Brain microvascular endothelial cell (primary cell): ENCODE results near the gene CELF2.
"Not testable (repeated sequence)": the region's sequence is repeated elsewhere in the genome, so short reads cannot be mapped to it uniquely, and the experiment has no call there.

Experiments
- DNase-seq: peaks from one replicate; pipeline ENCODE4 v3.0.0-alpha.2; 2020
- H3K27ac ChIP-seq: fragments of 250-450 bp; sonication (Bioruptor Pico); 2 replicates; pipeline ENCODE4 v1.5.1; 2020; ENCODE audit warnings: mild to moderate bottlenecking, moderate library complexity
- H3K27me3 ChIP-seq: fragments of 250-450 bp; sonication (Bioruptor Pico); replicated peaks from 2 replicates; pipeline ENCODE4 v1.5.1; 2020; ENCODE audit warnings: mild to moderate bottlenecking
- H3K36me3 ChIP-seq: fragments of 250-450 bp; sonication (Bioruptor Pico); replicated peaks from 2 replicates; pipeline ENCODE4 v1.5.1; 2020; ENCODE audit warnings: mild to moderate bottlenecking
- H3K4me3 ChIP-seq: 2 replicates; pipeline ENCODE4 v1.5.1; 2011; ENCODE audit warnings: low read depth, mild to moderate bottlenecking, control low read depth, low read length, moderate library complexity
- in situ Hi-C: cut with HindIII; loops from 2 replicates; pipeline ENCODE4 v1.10.0; 2017; ENCODE audit warnings: low sequenced_read_pairs, low pct_ligation_motif_present
- TF ChIP-seq, protein P1 (sequence below): IDR thresholded peaks from 2 replicates; pipeline ENCODE4 v1.5.1; 2011; ENCODE audit warnings: low read depth, mild to moderate bottlenecking, moderate library complexity, low read length, control low read depth, inconsistent platforms; ENCODE audit errors: missing control alignments

CELF2 gene

DNA sequence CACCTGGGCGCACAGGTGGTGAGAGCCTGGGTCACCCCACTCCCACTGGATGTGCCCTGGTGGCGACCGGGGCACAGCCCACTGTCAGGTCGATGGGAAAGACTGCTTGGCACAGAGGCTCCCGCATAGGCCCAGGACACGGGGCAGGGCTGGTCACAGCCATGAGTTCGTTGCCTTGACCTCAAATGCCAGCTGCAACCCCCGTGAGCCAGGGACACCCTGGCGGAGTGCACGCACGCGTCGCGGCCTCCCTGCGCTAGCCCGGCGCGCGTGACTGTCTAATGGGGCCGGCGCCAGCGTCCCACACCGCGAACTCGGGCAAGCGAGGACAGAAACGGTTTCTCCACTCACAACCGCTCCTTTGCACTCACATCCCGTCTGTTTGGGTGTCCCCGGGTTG is 326.4 kb downstream of the CELF2 start:
- Histone ChIP-seq H3K4me3 (no peak overlapping the region), H3K36me3 (no peaks in the 10 kb centered on the region), H3K27me3 (no peaks in the 10 kb centered on the region), H3K27ac (no peak overlapping the region)
- in situ Hi-C loops = no loop called here
- DNase-seq = no peak
- TF ChIP-seq, protein P1, sequence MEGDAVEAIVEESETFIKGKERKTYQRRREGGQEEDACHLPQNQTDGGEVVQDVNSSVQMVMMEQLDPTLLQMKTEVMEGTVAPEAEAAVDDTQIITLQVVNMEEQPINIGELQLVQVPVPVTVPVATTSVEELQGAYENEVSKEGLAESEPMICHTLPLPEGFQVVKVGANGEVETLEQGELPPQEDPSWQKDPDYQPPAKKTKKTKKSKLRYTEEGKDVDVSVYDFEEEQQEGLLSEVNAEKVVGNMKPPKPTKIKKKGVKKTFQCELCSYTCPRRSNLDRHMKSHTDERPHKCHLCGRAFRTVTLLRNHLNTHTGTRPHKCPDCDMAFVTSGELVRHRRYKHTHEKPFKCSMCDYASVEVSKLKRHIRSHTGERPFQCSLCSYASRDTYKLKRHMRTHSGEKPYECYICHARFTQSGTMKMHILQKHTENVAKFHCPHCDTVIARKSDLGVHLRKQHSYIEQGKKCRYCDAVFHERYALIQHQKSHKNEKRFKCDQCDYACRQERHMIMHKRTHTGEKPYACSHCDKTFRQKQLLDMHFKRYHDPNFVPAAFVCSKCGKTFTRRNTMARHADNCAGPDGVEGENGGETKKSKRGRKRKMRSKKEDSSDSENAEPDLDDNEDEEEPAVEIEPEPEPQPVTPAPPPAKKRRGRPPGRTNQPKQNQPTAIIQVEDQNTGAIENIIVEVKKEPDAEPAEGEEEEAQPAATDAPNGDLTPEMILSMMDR = no peak

DNA sequence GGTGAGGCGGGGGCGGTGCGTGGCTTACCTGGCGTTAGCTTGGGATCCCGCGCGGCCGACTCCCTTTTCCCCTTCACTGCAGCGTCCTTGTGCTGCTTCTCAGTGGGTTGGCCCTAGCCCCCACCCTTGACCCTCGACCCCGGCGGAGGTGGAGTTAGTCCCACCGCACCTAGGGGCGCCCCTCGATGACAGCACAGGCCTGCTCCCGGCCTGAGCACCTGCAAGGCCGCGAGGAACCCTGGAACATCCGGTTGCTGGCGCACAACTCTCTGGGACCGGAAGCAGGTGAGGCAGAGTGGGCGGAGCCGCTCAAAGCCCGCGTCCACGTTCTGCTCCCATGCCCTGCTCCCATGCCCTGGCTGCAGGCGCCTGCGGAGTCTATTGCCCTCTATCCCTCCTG is 326.9 kb downstream of the CELF2 start:
- H3K4me3 ChIP-seq = no peak overlapping the region
- TF ChIP-seq, protein P1 = no peak
- H3K27me3 ChIP-seq = no peaks in the 10 kb centered on the region
- H3K27ac ChIP-seq = no peak overlapping the region
- in situ Hi-C loops = no loop called here
- H3K36me3 ChIP-seq = no peaks in the 10 kb centered on the region
- DNase-seq = no peak

DNA sequence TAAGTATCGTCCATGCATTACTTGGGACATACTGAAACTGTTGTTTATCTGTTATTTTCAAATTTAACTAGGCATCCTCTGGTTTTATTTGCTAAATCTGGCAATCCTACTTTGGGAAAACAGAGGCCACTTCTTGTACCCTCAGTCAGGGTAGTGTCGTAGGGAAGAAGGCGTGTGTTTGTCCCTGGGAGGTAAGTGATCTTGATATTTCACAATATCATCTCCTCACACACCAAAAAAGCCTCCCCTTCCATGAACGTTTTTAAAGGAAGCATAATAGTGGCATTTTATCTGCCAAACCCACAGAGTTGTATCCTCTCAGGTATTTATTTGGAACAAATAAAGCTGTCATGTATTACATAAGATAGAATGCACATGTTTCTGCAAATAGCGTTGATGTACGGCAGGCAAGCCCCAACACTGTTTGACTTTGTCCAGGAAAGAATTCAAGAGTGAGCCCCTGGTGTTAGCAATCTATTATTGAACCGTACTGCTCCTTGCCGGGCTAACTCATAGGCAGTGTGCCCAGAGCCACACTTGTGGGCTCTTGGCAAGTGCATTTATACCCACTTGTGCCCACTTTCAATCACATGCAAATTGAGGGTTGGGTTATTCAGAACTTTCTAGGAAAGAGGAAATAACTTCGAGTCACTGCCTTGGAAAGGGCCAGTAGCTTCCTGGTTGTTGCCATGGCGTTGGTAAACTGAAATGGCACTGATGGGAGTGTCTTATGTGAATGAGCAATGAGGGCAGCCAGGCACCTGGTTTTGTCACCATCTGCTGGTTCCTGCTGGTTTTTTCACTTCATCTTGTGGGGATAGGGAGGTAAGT is 327.8 kb downstream of the CELF2 start:
- DNase-seq = no peak
- no peaks in the 10 kb centered on the region for H3K36me3 ChIP-seq
- H3K4me3 ChIP-seq = no peak overlapping the region
- in situ Hi-C loops = no loop called here
- no peak overlapping the region for H3K27ac ChIP-seq
- no peaks in the 10 kb centered on the region for H3K27me3 ChIP-seq
- TF ChIP-seq, protein P1 = no peak

DNA sequence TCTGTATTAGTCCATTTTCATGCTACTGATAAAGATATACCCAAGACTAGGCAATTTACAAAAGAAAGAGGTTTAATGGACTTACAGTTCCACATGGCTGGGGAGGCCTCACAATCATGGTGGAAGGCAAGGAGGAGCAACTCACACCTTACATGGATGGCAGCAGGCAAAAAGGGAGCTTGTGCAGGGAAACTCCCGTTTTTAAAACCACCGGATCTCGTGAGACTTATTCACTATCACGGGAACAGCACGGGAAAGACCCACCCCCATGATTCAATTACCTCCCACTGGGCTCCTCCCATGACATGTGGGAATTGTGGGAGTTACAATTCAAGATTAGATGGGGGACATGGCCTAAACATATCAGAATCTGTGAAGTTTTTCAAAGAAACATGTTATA is 329.9 kb downstream of the CELF2 start:
- H3K27ac ChIP-seq, in situ Hi-C loops: not testable (repeated sequence)

DNA sequence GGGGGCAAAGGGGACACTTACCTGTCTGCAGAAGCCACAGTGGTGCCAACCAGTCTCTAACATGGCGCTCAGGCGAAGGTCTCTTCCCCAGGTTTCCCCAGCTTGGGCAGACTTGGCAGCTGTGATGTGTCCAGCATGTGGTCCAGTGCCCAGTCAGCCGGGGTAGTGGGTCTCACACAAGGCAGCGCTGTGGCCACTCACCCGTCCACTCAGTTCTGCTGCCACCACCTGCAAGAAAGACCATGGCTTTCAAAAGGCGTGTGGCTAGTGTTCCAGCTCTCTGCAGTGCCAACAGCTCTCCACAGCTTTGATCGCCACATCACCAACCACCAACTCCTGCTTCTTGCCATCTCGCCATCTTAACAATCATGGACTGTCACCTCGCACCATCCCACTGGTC is 334.1 kb downstream of the CELF2 start:
- DNase-seq = no peak
- TF ChIP-seq, protein P1 = no peak
- no peaks in the 10 kb centered on the region for H3K27me3 ChIP-seq
- H3K36me3 ChIP-seq = no peaks in the 10 kb centered on the region
- in situ Hi-C loops = no loop called here
- H3K27ac ChIP-seq = no peak overlapping the region
- H3K4me3 ChIP-seq = no peak overlapping the region

More for the DNA sequence above, 329.9 kb downstream of the CELF2 start:
- not testable (repeated sequence) for H3K4me3 ChIP-seq, H3K27me3 ChIP-seq, H3K36me3 ChIP-seq, DNase-seq

DNA sequence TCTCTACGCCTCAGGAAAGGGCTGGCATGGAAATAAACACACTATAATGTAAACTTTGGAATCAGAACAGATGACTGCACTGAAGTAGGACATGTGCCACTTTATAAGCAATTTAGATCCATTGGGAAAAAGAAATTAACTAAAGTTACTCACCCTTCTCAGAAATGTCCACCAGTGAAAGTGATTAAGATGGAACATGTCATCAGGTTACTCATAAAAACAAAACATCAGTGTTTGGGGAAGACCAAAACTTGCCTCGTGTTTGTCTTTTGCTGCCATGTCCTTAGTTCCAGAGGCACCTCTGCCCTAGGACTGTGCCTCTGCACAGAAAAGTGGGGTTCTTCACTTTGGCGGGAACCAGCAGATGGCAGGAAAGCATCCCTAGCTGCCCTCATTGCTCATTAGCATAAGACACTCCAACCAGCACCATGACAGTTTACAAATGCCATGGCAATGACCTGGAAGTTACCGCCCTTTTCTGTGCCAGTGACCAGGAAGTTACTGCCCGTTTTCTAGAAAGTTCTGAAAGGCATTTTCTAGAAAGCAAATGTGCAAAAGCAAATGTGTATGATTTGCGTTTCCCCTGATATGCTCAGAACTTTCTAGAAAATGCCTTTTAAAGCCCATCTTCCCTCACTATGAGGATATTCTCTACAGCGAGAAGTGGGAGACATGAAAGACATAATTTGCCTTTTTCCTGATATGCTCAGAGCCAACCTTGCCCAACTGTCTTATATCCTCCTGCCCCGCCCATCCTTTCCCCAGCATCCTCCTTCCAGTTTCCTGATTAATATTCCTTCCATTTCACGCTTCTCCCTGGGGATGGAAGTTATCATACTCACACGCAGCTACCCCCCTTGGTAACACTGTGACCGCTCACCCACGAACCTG is 335.6 kb downstream of the CELF2 start:
- H3K27me3 ChIP-seq = no peaks in the 10 kb centered on the region
- in situ Hi-C loops = no loop called here
- H3K27ac ChIP-seq = no peak overlapping the region
- TF ChIP-seq, protein P1 = no peak
- no peaks in the 10 kb centered on the region for H3K36me3 ChIP-seq
- H3K4me3 ChIP-seq = no peak overlapping the region
- DNase-seq = no peak
